Sigmoid colon (tissue), 7 donors: ENCODE measurements around the gene MRS2. TPM values are rescaled to one million over a fixed set of nuclear protein-coding genes. Genes with fewer than 3 reads are reported as not detected.

Experiments used
- DNase-seq: peaks from one replicate; pipeline ENCODE4 v3.0.0-alpha.2; 2019
- H3K27ac ChIP-seq, 4 donors: fragments of 200-600 bp; sonication (generic); one replicate each; pipeline ENCODE4 v1.5.1; 2016 to 2019; ENCODE audit warnings: mild to moderate bottlenecking in 1 of 4
- H3K27me3 ChIP-seq, 3 donors: fragments of 200-600 bp; sonication (generic); one replicate each; pipeline ENCODE4 v1.5.1; 2019; ENCODE audit warnings: mild to moderate bottlenecking in 1 of 3
- H3K36me3 ChIP-seq, 4 donors: fragments of 200-600 bp; sonication (generic); one replicate each; pipeline ENCODE4 v1.5.1; 2016 to 2019
- H3K4me1 ChIP-seq, 4 donors: fragments of 200-600 bp; sonication (generic); one replicate each; pipeline ENCODE4 v1.5.1; 2017 to 2019
- H3K4me3 ChIP-seq, 4 donors: fragments of 200-600 bp; sonication (generic); one replicate each; pipeline ENCODE4 v1.5.1; 2017 to 2019; ENCODE audit warnings: mild to moderate bottlenecking in 2 of 4, moderate library complexity in 1 of 4
- H3K9me3 ChIP-seq, 4 donors: fragments of 200-600 bp in 3 of 4; sonication (generic) in 3 of 4; one replicate each; pipeline versions ENCODE4 v1.5.1 to v1.6.1; 2013 to 2019
- CTCF ChIP-seq, 4 experiments: fragments of 450-650 bp in 3 of 4; fragments of 200-600 bp in 1 of 4; IDR thresholded peaks; one replicate each; pipeline ENCODE4 v1.5.1; 2016 to 2019; ENCODE audit warnings: antibody characterized with exemption in 4 of 4, mild to moderate bottlenecking in 3 of 4, moderate library complexity in 2 of 4
- EP300 ChIP-seq, 4 donors: sonication (generic); formaldehyde crosslinking; IDR thresholded peaks; one replicate each; pipeline ENCODE4 v1.6.1; 2017; ENCODE audit warnings: antibody characterized with exemption in 4 of 4
- POLR2A ChIP-seq, 2 donors: fragments of 450-650 bp; IDR thresholded peaks; one replicate each; pipeline ENCODE4 v1.6.1; 2016; ENCODE audit warnings: antibody characterized with exemption in 2 of 2, mild to moderate bottlenecking in 2 of 2, moderate library complexity in 2 of 2
- POLR2AphosphoS5 ChIP-seq, 4 donors: sonication (generic); formaldehyde crosslinking; IDR thresholded peaks; one replicate each; pipeline ENCODE4 v1.6.1; 2017; ENCODE audit warnings: antibody characterized with exemption in 4 of 4
- WGBS, 2 donors: extraction: QIAGEN DNeasy Blood & Tissue Kit; methylation state at CpG; one replicate each; pipeline ENCODE4 v1.1.7; 2013; 5-methylcytosine and 5-hydroxymethylcytosine counted together
- intact Hi-C: fragments of 100-400 bp; cut with DNase I; formaldehyde crosslinking; loops from one replicate; pipeline ENCODE4 v1.15.1; 2023
- polyA plus RNA-seq, 3 donors: library from polyadenylated mRNA; stranded (reverse); fragments of 200-250 nt; gene quantifications; one replicate each; pipeline ENCODE4 v1.2.3, GENCODE V29; 2013
- total RNA-seq, 4 donors: library from RNA; depleted of rRNA; stranded (reverse); fragments of >200 nt; gene quantifications; one replicate each; pipeline ENCODE4 v1.1.0, GENCODE V29; 2016
- donor health status: healthy with polysubstance abuse.
- donor health status: Bipolar disorder and iron deficiency.
- donor health status: healthy.

Gene MRS2
- total and polyA plus RNA-seq, 7 donors = 9.0 to 33.5 (median 21.4) TPM

- intact Hi-C loops = no loop called here
- H3K4me3 ChIP-seq = no peak overlapping the region
- H3K27me3 ChIP-seq = no peaks in the 10 kb centered on the region
- no peaks in the 10 kb centered on the region for H3K36me3 ChIP-seq
- no peak for DNase-seq
- 77 to 79% methylated on average over 9 of the region's 9 CpGs for WGBS, 2 donors
- H3K4me1 ChIP-seq = no peaks in the 10 kb centered on the region
- no peaks in the 10 kb centered on the region for H3K9me3 ChIP-seq
- H3K27ac ChIP-seq = no peak overlapping the region
- TF ChIP-seq EP300 (IDR thresholded peaks at IDR 0.05) (no peak), POLR2A (IDR thresholded peaks at IDR 0.05) (no peak), CTCF (IDR thresholded peaks at IDR 0.05) (no peak), POLR2AphosphoS5 (IDR thresholded peaks at IDR 0.05) (no peak)
These were observed 46.2 kb downstream of the MRS2 start for GRCh38 chr6:24448828-24449525.

- TF ChIP-seq POLR2A (IDR thresholded peaks at IDR 0.05) (no peak), EP300 (IDR thresholded peaks at IDR 0.05) (no peak), POLR2AphosphoS5 (IDR thresholded peaks at IDR 0.05) (no peak), CTCF (IDR thresholded peaks at IDR 0.05) (no peak)
- H3K4me1 ChIP-seq = no peaks in the 10 kb centered on the region
- H3K4me3 ChIP-seq = no peak overlapping the region
- intact Hi-C loops = no loop called here
- no peak overlapping the region for H3K27ac ChIP-seq
- no peaks in the 10 kb centered on the region for H3K27me3 ChIP-seq
- H3K36me3 ChIP-seq = no peaks in the 10 kb centered on the region
- no peaks in the 10 kb centered on the region for H3K9me3 ChIP-seq
- no peak for DNase-seq
- WGBS, 2 donors = 59 to 81% methylated on average over 13 of the region's 13 CpGs
These were observed 49.0 kb downstream of the MRS2 start for GRCh38 chr6:24451581-24452388.

GRCh38 chr6:24453921-24454320, 51.2 kb downstream of the MRS2 start:
- Histone ChIP-seq H3K4me3 (no peak overlapping the region), H3K36me3 (no peaks in the 10 kb centered on the region), H3K9me3 (no peaks in the 10 kb centered on the region), H3K27me3 (no peaks in the 10 kb centered on the region), H3K27ac (no peak overlapping the region), H3K4me1 (no peaks in the 10 kb centered on the region)
- WGBS, 2 donors = 98% methylated on average over 10 of the region's 10 CpGs
- no peak for DNase-seq
- intact Hi-C loops = no loop called here
- no peak for TF ChIP-seq CTCF (IDR thresholded peaks at IDR 0.05)
- TF ChIP-seq POLR2A (IDR thresholded peaks at IDR 0.05) = no peak
- no peak for TF ChIP-seq EP300 (IDR thresholded peaks at IDR 0.05)
- TF ChIP-seq POLR2AphosphoS5 (IDR thresholded peaks at IDR 0.05) = no peak

- intact Hi-C loops = no loop called here
- H3K36me3 ChIP-seq = no peaks in the 10 kb centered on the region
- 88 to 90% methylated on average over 5 of the region's 5 CpGs for WGBS, 2 donors
- H3K4me3 ChIP-seq = no peak overlapping the region
- TF ChIP-seq EP300 (IDR thresholded peaks at IDR 0.05) = no peak
- no peak for TF ChIP-seq POLR2A (IDR thresholded peaks at IDR 0.05)
- TF ChIP-seq POLR2AphosphoS5 (IDR thresholded peaks at IDR 0.05) = no peak
- no peak for DNase-seq
- H3K9me3 ChIP-seq = no peaks in the 10 kb centered on the region
- no peaks in the 10 kb centered on the region for H3K4me1 ChIP-seq
- no peaks in the 10 kb centered on the region for H3K27me3 ChIP-seq
- no peak overlapping the region for H3K27ac ChIP-seq
These were observed 51.7 kb downstream of the MRS2 start for GRCh38 chr6:24454452-24454851.

- no peaks in the 10 kb centered on the region for H3K27me3 ChIP-seq
- H3K4me1 ChIP-seq = no peaks in the 10 kb centered on the region
- TF ChIP-seq POLR2A (IDR thresholded peaks at IDR 0.05) = no peak
- no peak for TF ChIP-seq POLR2AphosphoS5 (IDR thresholded peaks at IDR 0.05)
- no peak for TF ChIP-seq EP300 (IDR thresholded peaks at IDR 0.05)
- no peak for TF ChIP-seq CTCF (IDR thresholded peaks at IDR 0.05)
- no peak overlapping the region for H3K4me3 ChIP-seq
- WGBS, 2 donors = 90 to 93% methylated on average over 4 of the region's 4 CpGs
- intact Hi-C loops = no loop called here
- H3K36me3 ChIP-seq = peaks cover 0 to 6% (median 0%) of the 10 kb centered on the region in 4 donors
- no peak for DNase-seq
- H3K9me3 ChIP-seq = no peaks in the 10 kb centered on the region
- no peak overlapping the region for H3K27ac ChIP-seq
These were observed 52.3 kb downstream of the MRS2 start for GRCh38 chr6:24455061-24455460.
